Cardiac muscle cell (in vitro differentiated cells and primary cell): ENCODE results near the gene GPRC6A. TPM values are rescaled to one million over a fixed set of nuclear protein-coding genes. Genes with fewer than 3 reads are reported as not detected.
A peak's percentile ranks its signal among the peaks of the same experiment; 100 is the strongest.

ENCODE experiments used
- DNase-seq, 2 donors: peaks; one replicate each; pipeline versions ENCODE4 v3.0.0 to v3.0.0-alpha.2; 2010 to 2017; ENCODE audit warnings: low read depth in 1 of 2, low spot score in 1 of 2
- H3K27ac ChIP-seq: fragments of 200-600 bp; sonication (generic); 2 replicates; pipeline ENCODE4 v1.5.1; 2016
- H3K27me3 ChIP-seq: fragments of 200-600 bp; sonication (generic); 2 replicates; pipeline ENCODE4 v1.6.0; 2016; ENCODE audit warnings: control low read depth
- H3K36me3 ChIP-seq: fragments of 200-600 bp; sonication (generic); 2 replicates; pipeline ENCODE4 v1.5.1; 2016; ENCODE audit warnings: control low read depth
- H3K4me1 ChIP-seq: fragments of 200-600 bp; sonication (generic); 2 replicates; pipeline ENCODE4 v1.8.1; 2017; ENCODE audit warnings: low read depth, mild to moderate bottlenecking, mixed run types
- H3K4me3 ChIP-seq: fragments of 200-600 bp; sonication (generic); 2 replicates; pipeline ENCODE4 v1.5.1; 2016; ENCODE audit warnings: mild to moderate bottlenecking
- H3K9me3 ChIP-seq: fragments of 200-600 bp; sonication (generic); 2 replicates; pipeline ENCODE4 v1.5.1; 2017; ENCODE audit warnings: low read depth, mild to moderate bottlenecking, control low read depth
- polyA plus RNA-seq: library from polyadenylated mRNA; unstranded; fragments of >200 nt; fragmentation: Nextera tagmentation; extraction: Ambion mirVana; gene quantifications from 2 replicates; pipeline ENCODE4 v1.2.1, GENCODE V29; 2016
- total RNA-seq: library from RNA; depleted of rRNA; stranded (reverse); fragments of >200 nt; gene quantifications from 2 replicates; pipeline ENCODE4 v1.2.3, GENCODE V29; 2016
- TF ChIP-seq, protein P1 (sequence below): IDR thresholded peaks from 2 replicates; pipeline ENCODE4 v1.5.1; 2012; ENCODE audit warnings: low read depth, mild to moderate bottlenecking, low read length

Gene GPRC6A, protein sequence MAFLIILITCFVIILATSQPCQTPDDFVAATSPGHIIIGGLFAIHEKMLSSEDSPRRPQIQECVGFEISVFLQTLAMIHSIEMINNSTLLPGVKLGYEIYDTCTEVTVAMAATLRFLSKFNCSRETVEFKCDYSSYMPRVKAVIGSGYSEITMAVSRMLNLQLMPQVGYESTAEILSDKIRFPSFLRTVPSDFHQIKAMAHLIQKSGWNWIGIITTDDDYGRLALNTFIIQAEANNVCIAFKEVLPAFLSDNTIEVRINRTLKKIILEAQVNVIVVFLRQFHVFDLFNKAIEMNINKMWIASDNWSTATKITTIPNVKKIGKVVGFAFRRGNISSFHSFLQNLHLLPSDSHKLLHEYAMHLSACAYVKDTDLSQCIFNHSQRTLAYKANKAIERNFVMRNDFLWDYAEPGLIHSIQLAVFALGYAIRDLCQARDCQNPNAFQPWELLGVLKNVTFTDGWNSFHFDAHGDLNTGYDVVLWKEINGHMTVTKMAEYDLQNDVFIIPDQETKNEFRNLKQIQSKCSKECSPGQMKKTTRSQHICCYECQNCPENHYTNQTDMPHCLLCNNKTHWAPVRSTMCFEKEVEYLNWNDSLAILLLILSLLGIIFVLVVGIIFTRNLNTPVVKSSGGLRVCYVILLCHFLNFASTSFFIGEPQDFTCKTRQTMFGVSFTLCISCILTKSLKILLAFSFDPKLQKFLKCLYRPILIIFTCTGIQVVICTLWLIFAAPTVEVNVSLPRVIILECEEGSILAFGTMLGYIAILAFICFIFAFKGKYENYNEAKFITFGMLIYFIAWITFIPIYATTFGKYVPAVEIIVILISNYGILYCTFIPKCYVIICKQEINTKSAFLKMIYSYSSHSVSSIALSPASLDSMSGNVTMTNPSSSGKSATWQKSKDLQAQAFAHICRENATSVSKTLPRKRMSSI
- total RNA-seq, result not detected in 2 replicates
- 0.10 TPM in 1 of 2 replicates, not detected in the other for polyA plus RNA-seq

DNA sequence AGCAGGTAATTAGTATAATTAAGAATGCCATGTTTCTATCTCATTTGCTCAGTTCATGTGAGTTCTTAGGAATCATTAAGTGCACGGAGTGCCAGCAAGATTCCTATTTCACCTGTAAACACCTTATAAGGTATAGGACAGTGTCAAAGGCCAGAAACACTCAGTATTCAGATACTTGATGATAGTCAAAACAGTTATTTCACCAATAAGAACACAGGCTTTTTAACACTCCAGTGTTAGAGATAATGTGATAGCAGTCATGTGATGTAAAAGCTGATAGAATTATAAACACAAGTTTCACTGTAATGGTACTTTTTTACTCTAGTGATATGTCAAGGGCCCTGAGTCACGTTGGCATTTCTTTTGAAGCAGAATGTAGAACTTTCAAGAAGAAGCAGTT lies at the start of gene GPRC6A:
TSS of gene GPRC6A (minus strand) at position 101 of the 400 bp plus-strand sequence. CDS start at position 31, 70 bp downstream.
- Histone ChIP-seq H3K4me1 (no peaks in the 10 kb centered on the region), H3K27me3 (no peaks in the 10 kb centered on the region), H3K27ac (no peak within 1 kb of the TSS), H3K9me3 (no peaks in the 10 kb centered on the region), H3K4me3 (no peak within 1 kb of the TSS), H3K36me3 (no peaks in the 10 kb centered on the region)
- no peak for DNase-seq
- TF ChIP-seq, protein P1, sequence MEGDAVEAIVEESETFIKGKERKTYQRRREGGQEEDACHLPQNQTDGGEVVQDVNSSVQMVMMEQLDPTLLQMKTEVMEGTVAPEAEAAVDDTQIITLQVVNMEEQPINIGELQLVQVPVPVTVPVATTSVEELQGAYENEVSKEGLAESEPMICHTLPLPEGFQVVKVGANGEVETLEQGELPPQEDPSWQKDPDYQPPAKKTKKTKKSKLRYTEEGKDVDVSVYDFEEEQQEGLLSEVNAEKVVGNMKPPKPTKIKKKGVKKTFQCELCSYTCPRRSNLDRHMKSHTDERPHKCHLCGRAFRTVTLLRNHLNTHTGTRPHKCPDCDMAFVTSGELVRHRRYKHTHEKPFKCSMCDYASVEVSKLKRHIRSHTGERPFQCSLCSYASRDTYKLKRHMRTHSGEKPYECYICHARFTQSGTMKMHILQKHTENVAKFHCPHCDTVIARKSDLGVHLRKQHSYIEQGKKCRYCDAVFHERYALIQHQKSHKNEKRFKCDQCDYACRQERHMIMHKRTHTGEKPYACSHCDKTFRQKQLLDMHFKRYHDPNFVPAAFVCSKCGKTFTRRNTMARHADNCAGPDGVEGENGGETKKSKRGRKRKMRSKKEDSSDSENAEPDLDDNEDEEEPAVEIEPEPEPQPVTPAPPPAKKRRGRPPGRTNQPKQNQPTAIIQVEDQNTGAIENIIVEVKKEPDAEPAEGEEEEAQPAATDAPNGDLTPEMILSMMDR, result no peak

DNA sequence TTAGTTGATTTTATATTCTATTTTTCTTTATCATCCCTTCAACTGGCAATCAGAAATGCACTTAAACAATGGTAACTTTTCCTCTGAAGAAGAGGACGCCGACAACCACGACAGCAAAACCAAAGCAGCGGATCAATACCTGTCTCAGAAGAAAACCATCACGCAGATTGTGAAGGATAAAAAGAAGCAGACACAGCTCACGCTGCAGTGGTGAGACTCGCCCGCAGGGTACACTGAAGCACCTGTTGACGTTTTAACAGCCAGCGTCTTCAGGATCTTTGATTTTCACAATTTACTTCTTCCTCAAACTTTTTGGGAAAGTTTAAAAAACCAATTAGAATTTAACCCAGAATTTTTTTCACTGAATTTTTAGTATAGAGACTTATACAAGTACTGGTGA lies 48.9 kb upstream of the GPRC6A start:
- Histone ChIP-seq H3K4me3 (peak overlapping the region; percentile 36), H3K27ac (no peak overlapping the region), H3K27me3 (peaks cover 84% of the 10 kb centered on the region), H3K4me1 (no peaks in the 10 kb centered on the region), H3K9me3 (no peaks in the 10 kb centered on the region), H3K36me3 (no peaks in the 10 kb centered on the region)
- DNase-seq, result no peak
- TF ChIP-seq, protein P1, result no peak

DNA sequence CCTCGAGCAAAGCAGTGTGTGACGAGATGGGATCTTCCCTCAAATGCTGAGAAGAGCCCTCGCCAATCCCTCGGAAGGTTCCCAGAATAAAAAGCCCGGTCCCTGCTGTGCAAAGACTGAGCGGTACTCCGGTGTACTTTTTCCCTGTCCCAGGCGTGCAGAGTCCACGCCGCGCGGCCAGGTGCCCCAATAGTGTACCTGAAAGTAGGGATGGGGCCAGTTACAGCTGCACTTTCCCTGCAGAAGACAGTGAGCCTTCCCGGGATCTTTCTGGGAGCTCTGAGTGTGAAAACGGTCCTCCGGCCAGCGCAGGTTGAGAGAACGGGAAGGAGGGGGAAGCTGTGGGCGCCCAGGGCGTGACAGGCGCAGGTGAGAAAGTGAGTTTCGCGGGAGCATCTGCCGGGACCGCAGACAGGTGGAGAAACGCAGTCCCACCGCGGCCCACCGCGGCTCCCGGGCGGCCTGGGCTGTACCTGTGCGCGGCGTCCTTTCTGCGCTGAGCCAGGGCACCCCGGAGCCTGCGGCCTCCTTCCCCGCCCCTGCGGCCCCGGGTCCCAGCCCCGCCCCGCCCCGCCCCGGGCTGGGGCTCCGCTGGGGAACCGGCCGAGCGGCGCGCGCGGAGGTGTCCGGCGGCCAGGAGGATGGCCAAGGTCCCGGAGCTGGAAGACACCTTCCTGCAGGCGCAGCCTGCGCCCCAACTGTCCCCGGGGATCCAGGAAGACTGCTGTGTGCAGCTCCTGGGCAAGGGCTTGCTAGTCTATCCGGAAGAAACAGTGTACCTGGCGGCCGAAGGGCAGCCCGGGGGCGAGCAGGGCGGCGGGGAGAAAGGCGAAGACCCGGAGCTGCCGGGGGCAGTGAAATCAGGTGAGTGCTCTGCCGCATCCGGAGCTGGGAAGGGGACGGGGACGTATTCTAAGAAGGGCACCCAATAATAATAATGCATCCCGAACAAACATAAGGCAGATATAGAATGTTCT lies 48.0 kb upstream of the GPRC6A start, which contains the start of gene RFX6:
TSS of gene RFX6 (plus strand) at position 608 of the 977 bp plus-strand sequence. CDS start at position 642, 34 bp downstream.
- no peak within 1 kb of the TSS for H3K27ac ChIP-seq
- no peaks in the 10 kb centered on the region for H3K4me1 ChIP-seq
- DNase-seq, result peak in 1 of 2 donors; percentile 37
- peak within 1 kb of the TSS; percentile 36 for H3K4me3 ChIP-seq
- TF ChIP-seq, protein P1, result no peak
- H3K9me3 ChIP-seq, result no peaks in the 10 kb centered on the region
- no peaks in the 10 kb centered on the region for H3K36me3 ChIP-seq
- H3K27me3 ChIP-seq, result peaks cover 85% of the 10 kb centered on the region

DNA sequence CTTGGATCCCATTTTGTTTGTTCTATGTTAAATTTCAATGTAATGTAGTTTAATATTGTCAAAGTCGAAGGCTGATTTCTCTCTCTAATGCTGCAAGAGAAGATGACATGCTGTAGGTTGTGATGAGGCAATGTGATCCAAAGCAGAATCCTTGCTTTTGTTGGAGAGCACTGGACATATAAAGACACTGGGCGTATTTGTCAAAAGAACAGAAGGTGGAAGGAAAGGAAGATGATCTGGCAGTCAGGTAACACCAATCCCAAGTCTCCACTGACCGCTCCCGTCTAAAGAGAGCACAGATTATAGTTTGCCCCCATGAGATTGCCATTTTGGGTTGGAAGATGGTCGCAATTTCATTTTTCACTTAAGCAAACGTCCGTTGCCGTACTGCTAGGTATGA lies 47.2 kb upstream of the GPRC6A start:
- TF ChIP-seq, protein P1, result no peak
- Histone ChIP-seq H3K4me3 (no peak overlapping the region), H3K4me1 (no peaks in the 10 kb centered on the region), H3K27ac (no peak overlapping the region), H3K9me3 (no peaks in the 10 kb centered on the region), H3K36me3 (no peaks in the 10 kb centered on the region), H3K27me3 (peaks cover 85% of the 10 kb centered on the region)
- DNase-seq, result no peak
